ENCODE data around the gene ATP1A1. TPM values are rescaled to one million over a fixed set of nuclear protein-coding genes. Genes with fewer than 3 reads are reported as not detected.
A peak's percentile ranks its signal among the peaks of the same experiment; 100 is the strongest.

Gene ATP1A1
- total and polyA plus RNA-seq, 7 donors: 66.1 to 440 (median 230) TPM

DNA sequence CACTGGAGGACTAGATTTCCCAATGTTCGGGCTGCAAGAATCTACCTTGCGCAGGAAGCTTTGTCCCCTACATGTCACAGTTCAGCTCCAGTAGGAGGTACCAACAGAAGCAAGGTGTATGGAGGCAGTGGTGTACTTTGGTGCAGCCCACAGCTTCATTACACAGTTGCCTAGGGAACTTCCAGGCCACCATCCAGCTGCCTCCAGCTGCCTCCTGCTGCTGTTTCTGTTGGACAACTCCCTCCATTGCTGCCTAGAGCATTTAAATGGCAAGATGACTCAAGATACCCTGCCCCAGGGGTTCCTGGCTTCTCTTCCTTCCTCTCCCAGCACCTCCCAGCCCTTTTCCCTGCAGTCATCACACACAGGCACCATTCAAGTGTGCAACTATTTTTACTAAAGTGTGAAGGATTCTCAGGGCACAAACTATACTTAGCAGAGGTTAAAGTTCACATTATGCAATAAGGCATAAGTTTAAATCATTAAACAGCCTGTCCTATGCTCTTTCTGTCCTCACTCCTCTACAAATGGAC lies 39.0 kb upstream of the ATP1A1 start:
- TF ChIP-seq, protein P1, sequence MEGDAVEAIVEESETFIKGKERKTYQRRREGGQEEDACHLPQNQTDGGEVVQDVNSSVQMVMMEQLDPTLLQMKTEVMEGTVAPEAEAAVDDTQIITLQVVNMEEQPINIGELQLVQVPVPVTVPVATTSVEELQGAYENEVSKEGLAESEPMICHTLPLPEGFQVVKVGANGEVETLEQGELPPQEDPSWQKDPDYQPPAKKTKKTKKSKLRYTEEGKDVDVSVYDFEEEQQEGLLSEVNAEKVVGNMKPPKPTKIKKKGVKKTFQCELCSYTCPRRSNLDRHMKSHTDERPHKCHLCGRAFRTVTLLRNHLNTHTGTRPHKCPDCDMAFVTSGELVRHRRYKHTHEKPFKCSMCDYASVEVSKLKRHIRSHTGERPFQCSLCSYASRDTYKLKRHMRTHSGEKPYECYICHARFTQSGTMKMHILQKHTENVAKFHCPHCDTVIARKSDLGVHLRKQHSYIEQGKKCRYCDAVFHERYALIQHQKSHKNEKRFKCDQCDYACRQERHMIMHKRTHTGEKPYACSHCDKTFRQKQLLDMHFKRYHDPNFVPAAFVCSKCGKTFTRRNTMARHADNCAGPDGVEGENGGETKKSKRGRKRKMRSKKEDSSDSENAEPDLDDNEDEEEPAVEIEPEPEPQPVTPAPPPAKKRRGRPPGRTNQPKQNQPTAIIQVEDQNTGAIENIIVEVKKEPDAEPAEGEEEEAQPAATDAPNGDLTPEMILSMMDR (IDR thresholded peaks at IDR 0.05): no peak
- intact Hi-C loops (cut with DNase I): no loop called here
- ATAC-seq (peak in 1 of 4 donors; percentile 36), DNase-seq (no peak)
- Histone ChIP-seq H3K9me3 (no peaks in the 10 kb centered on the region), H3K27ac (no peak overlapping the region), H3K36me3 (ENCODE audit: insufficient read depth in 1 of 2, low read depth in 1 of 2) (no peaks in the 10 kb centered on the region), H3K27me3 (ENCODE audit: insufficient read depth in 3 of 3, low read length in 2 of 3) (no peaks in the 10 kb centered on the region), H3K4me1 (no peaks in the 10 kb centered on the region), H3K4me3 (no peak overlapping the region)
- WGBS, 3 donors: 94 to 100% (median 96%) methylated on average over 2 of the region's 2 CpGs

DNA sequence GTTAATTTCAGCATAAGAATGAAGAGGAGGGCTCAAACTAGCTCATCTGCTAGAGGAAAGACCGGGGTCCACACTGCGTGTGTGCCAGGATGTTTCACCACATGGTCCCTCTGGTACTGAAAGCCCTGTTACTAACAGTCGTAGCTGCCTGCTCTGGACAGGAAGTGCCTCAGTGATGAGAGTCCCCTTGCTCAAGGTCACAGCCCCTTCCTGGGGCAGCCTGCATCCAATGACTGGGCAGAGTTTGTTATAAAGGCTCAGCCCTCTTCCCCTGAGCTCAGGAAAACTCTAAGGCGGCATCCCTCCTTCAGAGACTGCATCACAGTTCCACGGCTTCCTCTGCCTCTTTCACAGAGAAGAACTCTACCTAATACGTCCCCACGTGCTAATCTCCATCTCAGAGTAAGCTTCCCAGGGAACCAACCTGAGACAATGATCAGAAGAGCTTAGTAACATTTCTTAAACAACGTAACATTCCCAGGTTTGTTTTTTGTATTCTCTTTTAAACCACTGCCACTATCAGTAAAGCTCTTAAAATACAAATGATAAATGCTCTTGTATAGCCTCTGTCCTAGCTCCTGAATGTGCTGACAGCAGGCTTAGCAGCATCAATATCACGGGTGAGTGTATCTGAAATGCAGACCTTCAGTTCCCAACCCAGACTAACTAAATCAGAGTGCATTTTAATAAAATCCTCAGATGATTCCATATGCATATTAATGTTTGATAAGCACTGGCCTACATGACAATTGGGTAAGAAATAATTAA lies 38.0 kb upstream of the ATP1A1 start:
- no peak for DNase-seq
- H3K36me3 ChIP-seq (ENCODE audit: insufficient read depth in 1 of 2, low read depth in 1 of 2): no peaks in the 10 kb centered on the region
- H3K9me3 ChIP-seq: no peaks in the 10 kb centered on the region
- no peak overlapping the region for H3K27ac ChIP-seq
- 75 to 77% (median 76%) methylated on average over 9 of the region's 9 CpGs for WGBS, 3 donors
- H3K4me1 ChIP-seq: no peaks in the 10 kb centered on the region
- no peak overlapping the region for H3K4me3 ChIP-seq
- no peaks in the 10 kb centered on the region for H3K27me3 ChIP-seq (ENCODE audit: insufficient read depth in 3 of 3, low read length in 2 of 3)
- ATAC-seq: no peak
- TF ChIP-seq, protein P1 (IDR thresholded peaks at IDR 0.05): no peak
- intact Hi-C loops (cut with DNase I): no loop called here

DNA sequence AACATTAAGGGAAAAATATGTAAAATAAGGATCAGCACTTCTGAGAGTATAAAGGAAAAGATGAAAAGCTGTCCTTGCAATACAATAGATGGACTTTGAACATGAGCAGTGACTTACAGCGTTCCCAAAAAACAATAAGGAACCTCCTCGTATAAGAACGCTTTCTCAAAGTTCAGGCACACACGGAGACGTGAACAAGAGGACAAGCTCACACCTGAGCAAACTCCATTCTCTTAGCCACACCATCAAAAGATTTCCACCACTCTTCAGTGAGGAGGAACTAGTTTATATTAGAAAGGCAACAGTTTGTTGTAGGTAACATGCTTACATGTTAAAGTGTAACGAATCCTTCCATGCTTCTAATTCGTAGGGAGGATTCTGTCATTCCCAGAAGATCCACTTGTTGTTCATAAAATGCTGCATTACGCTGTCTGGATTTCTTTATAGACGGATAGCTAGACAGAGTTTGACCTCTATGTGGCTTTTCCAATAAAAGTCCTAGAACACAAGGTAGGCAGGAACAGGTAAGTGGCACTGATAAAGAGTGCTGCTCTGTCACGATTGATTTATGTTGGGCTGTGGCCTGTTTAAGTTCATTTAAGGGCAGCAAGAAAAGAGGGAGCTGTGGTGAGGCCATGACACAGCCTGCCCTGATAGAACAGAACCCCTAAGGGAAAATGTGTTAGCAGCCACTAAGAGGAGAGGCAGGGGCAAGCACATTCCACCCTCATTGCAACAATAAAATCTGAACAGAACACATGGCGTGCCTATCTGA lies 37.0 kb upstream of the ATP1A1 start:
- Histone ChIP-seq H3K36me3 (ENCODE audit: insufficient read depth in 1 of 2, low read depth in 1 of 2) (no peaks in the 10 kb centered on the region), H3K9me3 (no peaks in the 10 kb centered on the region), H3K27me3 (ENCODE audit: insufficient read depth in 3 of 3, low read length in 2 of 3) (no peaks in the 10 kb centered on the region), H3K4me3 (no peak overlapping the region), H3K4me1 (no peaks in the 10 kb centered on the region), H3K27ac (no peak overlapping the region)
- 92 to 95% (median 94%) methylated on average over 11 of the region's 11 CpGs for WGBS, 3 donors
- TF ChIP-seq, protein P1 (IDR thresholded peaks at IDR 0.05): no peak
- intact Hi-C loops (cut with DNase I): no loop called here
- ATAC-seq (no peak), DNase-seq (no peak)

DNA sequence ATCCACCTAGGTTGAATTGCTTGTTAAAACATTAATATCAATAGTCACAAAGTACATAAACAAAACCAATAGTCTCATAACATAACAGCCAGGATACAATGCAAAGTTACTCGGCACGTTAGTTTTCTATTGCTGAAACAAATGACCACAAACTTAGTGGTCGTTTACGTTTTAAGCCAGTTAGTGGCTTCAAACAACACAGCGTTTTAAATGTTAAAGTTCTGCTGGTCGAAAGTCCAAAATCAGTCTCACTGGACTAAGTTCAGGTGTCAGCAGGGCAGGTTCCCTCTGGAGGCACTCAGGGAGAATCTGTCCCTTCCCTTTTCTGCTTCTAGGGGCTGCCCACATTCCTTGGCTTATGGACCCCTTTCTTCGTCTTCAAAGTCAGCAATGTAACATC lies 35.6 kb upstream of the ATP1A1 start:
- no peaks in the 10 kb centered on the region for H3K36me3 ChIP-seq (ENCODE audit: insufficient read depth in 1 of 2, low read depth in 1 of 2)
- no peaks in the 10 kb centered on the region for H3K27me3 ChIP-seq (ENCODE audit: insufficient read depth in 3 of 3, low read length in 2 of 3)
- no peak for ATAC-seq
- WGBS, 3 donors: 93 to 97% (median 96%) methylated on average over 7 of the region's 7 CpGs
- no peaks in the 10 kb centered on the region for H3K4me1 ChIP-seq
- no peak overlapping the region for H3K27ac ChIP-seq
- TF ChIP-seq, protein P1 (IDR thresholded peaks at IDR 0.05): no peak
- no peak overlapping the region for H3K4me3 ChIP-seq
- no peaks in the 10 kb centered on the region for H3K9me3 ChIP-seq
- no peak for DNase-seq
- intact Hi-C loops (cut with DNase I): no loop called here

All from psoas muscle (tissue), 8 donors.